ENCODE data around the gene TRA2A. TPM values are rescaled to one million over a fixed set of nuclear protein-coding genes. Genes with fewer than 3 reads are reported as not detected.
A peak's percentile ranks its signal among the peaks of the same experiment; 100 is the strongest.

Gene TRA2A
- total and polyA plus RNA-seq, 2 of the 13 experiments (the other 11 are each of a cell fraction or from before 2014, with no cell fraction given): 39.1 to 41.6 TPM

DNA sequence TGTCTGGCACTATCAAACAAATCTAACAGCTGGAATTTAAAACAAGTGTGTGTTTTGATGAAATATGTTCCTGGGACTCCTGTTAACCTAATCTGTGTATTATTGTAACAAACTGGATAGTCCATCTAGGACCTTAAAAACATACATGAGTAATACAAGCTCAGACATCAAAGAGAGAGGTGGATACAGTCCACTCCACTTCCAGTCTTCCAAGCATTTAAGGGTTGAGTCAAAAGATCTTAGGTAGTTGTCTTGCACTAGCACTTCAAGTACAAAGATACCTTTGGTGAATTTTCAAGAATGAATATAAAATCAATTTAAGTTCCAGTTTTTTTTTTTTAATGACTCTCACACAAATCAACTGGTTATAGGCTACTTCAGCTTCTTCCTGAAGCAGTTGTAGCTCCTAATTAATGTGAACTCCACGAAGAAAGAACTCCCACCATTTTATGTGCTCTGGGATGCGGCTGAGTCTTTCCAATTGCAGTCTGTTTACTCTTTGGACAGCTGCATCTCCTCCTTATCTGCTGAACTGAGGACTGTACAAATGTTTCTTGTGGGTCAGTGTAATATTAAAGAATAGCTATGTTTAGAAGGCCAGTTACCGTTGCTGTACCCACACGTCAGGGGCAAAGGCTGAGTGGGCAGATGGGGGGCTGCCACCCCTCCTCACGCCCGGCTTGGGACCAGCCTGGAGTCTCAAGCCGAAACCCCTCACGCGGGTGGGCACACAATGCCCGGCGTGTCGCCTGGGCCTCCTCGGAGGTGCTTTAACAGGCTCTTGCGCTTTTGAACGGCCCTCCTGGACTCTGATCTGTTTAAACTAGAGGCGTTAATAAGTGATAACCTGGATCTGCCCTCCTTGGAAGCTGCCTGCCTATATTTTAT, 58.6 kb downstream of the TRA2A start (continued):
- TF ChIP-seq ZNF761 (CRISPR knock-in tag; conservative IDR thresholded peaks at IDR 0.05): 0 out of 2 replicates have a peak, but pooled peaks have one; percentile 13
- 0 out of 2 replicates have a peak, but pooled peaks have one; percentile 6 for TF ChIP-seq ZNF441 (CRISPR knock-in tag; IDR thresholded peaks at IDR 0.05; ENCODE audit: borderline replicate concordance)
- TF ChIP-seq, protein P1, sequence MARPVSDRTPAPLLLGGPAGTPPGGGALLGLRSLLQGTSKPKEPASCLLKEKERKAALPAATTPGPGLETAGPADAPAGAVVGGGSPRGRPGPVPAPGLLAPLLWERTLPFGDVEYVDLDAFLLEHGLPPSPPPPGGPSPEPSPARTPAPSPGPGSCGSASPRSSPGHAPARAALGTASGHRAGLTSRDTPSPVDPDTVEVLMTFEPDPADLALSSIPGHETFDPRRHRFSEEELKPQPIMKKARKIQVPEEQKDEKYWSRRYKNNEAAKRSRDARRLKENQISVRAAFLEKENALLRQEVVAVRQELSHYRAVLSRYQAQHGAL (CRISPR knock-in tag; IDR thresholded peaks at IDR 0.05; ENCODE audit: not compliant biosample characterization): peak; percentile 2
- TF ChIP-seq ZBTB7B (CRISPR knock-in tag; IDR thresholded peaks at IDR 0.05): peak; percentile 24
- TF ChIP-seq PAX8 (CRISPR knock-in tag; IDR thresholded peaks at IDR 0.05; ENCODE audit: borderline replicate concordance): peak; percentile 6; the same call in 1 of the 2 replicates
- TF ChIP-seq KAT2B (IDR thresholded peaks at IDR 0.05; ENCODE audit: borderline replicate concordance, low read depth, low read length): no peak
- TF ChIP-seq, protein P2, sequence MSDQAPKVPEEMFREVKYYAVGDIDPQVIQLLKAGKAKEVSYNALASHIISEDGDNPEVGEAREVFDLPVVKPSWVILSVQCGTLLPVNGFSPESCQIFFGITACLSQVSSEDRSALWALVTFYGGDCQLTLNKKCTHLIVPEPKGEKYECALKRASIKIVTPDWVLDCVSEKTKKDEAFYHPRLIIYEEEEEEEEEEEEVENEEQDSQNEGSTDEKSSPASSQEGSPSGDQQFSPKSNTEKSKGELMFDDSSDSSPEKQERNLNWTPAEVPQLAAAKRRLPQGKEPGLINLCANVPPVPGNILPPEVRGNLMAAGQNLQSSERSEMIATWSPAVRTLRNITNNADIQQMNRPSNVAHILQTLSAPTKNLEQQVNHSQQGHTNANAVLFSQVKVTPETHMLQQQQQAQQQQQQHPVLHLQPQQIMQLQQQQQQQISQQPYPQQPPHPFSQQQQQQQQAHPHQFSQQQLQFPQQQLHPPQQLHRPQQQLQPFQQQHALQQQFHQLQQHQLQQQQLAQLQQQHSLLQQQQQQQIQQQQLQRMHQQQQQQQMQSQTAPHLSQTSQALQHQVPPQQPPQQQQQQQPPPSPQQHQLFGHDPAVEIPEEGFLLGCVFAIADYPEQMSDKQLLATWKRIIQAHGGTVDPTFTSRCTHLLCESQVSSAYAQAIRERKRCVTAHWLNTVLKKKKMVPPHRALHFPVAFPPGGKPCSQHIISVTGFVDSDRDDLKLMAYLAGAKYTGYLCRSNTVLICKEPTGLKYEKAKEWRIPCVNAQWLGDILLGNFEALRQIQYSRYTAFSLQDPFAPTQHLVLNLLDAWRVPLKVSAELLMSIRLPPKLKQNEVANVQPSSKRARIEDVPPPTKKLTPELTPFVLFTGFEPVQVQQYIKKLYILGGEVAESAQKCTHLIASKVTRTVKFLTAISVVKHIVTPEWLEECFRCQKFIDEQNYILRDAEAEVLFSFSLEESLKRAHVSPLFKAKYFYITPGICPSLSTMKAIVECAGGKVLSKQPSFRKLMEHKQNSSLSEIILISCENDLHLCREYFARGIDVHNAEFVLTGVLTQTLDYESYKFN (CRISPR knock-in tag; conservative IDR thresholded peaks at IDR 0.05): no peak; the same call in 1 of the 2 replicates
- 0 out of 2 replicates have a peak, but pooled peaks have one; percentile 21 for TF ChIP-seq FOXA3 (CRISPR knock-in tag; IDR thresholded peaks at IDR 0.05)
- TF ChIP-seq, protein P3, sequence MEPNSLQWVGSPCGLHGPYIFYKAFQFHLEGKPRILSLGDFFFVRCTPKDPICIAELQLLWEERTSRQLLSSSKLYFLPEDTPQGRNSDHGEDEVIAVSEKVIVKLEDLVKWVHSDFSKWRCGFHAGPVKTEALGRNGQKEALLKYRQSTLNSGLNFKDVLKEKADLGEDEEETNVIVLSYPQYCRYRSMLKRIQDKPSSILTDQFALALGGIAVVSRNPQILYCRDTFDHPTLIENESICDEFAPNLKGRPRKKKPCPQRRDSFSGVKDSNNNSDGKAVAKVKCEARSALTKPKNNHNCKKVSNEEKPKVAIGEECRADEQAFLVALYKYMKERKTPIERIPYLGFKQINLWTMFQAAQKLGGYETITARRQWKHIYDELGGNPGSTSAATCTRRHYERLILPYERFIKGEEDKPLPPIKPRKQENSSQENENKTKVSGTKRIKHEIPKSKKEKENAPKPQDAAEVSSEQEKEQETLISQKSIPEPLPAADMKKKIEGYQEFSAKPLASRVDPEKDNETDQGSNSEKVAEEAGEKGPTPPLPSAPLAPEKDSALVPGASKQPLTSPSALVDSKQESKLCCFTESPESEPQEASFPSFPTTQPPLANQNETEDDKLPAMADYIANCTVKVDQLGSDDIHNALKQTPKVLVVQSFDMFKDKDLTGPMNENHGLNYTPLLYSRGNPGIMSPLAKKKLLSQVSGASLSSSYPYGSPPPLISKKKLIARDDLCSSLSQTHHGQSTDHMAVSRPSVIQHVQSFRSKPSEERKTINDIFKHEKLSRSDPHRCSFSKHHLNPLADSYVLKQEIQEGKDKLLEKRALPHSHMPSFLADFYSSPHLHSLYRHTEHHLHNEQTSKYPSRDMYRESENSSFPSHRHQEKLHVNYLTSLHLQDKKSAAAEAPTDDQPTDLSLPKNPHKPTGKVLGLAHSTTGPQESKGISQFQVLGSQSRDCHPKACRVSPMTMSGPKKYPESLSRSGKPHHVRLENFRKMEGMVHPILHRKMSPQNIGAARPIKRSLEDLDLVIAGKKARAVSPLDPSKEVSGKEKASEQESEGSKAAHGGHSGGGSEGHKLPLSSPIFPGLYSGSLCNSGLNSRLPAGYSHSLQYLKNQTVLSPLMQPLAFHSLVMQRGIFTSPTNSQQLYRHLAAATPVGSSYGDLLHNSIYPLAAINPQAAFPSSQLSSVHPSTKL (CRISPR knock-in tag; IDR thresholded peaks at IDR 0.05): peak; percentile 19; the same call in 1 of the 2 replicates
- no peak for TF ChIP-seq SAP130 (CRISPR knock-in tag; IDR thresholded peaks at IDR 0.05; ENCODE audit: low read depth)
- no peak for TF ChIP-seq ZNF775 (CRISPR knock-in tag; IDR thresholded peaks at IDR 0.05; ENCODE audit: borderline replicate concordance)
- TF ChIP-seq ZNF124 (CRISPR knock-in tag; IDR thresholded peaks at IDR 0.05): 0 out of 2 replicates have a peak, but pooled peaks have one; percentile 8
- no peak; the same call in 1 of the 2 replicates for TF ChIP-seq NR2F2 (IDR thresholded peaks at IDR 0.05; ENCODE audit: borderline replicate concordance, low read depth)
- TF ChIP-seq, protein P4, sequence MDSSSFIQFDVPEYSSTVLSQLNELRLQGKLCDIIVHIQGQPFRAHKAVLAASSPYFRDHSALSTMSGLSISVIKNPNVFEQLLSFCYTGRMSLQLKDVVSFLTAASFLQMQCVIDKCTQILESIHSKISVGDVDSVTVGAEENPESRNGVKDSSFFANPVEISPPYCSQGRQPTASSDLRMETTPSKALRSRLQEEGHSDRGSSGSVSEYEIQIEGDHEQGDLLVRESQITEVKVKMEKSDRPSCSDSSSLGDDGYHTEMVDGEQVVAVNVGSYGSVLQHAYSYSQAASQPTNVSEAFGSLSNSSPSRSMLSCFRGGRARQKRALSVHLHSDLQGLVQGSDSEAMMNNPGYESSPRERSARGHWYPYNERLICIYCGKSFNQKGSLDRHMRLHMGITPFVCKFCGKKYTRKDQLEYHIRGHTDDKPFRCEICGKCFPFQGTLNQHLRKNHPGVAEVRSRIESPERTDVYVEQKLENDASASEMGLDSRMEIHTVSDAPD (CRISPR knock-in tag; IDR thresholded peaks at IDR 0.05): no peak
- TF ChIP-seq, protein P5, sequence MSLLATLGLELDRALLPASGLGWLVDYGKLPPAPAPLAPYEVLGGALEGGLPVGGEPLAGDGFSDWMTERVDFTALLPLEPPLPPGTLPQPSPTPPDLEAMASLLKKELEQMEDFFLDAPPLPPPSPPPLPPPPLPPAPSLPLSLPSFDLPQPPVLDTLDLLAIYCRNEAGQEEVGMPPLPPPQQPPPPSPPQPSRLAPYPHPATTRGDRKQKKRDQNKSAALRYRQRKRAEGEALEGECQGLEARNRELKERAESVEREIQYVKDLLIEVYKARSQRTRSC (CRISPR knock-in tag; IDR thresholded peaks at IDR 0.05; ENCODE audit: low read depth): no peak
- TF ChIP-seq ZBTB8A (CRISPR knock-in tag; IDR thresholded peaks at IDR 0.05; ENCODE audit: borderline replicate concordance, low read depth): no peak

Measured in HepG2 (cell line).